Mesodermal cell (in vitro differentiated cells): ENCODE results near the gene SPDYE1.
A peak's percentile ranks its signal among the peaks of the same experiment; 100 is the strongest.
"Not testable (repeated sequence)": the region's sequence is repeated elsewhere in the genome, so short reads cannot be mapped to it uniquely, and the experiment has no call there.

Source experiments
- H3K27ac ChIP-seq: 2 replicates; pipeline ENCODE4 v1.7.0; 2013; ENCODE audit warnings: mild to moderate bottlenecking, low read depth, low read length, moderate library complexity; ENCODE audit not compliant: severe bottlenecking
- H3K36me3 ChIP-seq: 2 replicates; pipeline ENCODE4 v1.7.1; 2013; ENCODE audit warnings: mild to moderate bottlenecking, low read length, moderate library complexity; ENCODE audit not compliant: control insufficient read depth, insufficient read depth
- H3K4me1 ChIP-seq: one replicate; pipeline ENCODE4 v1.7.1; 2013; ENCODE audit warnings: mild to moderate bottlenecking, low read length; ENCODE audit not compliant: insufficient read depth, control insufficient read depth, poor library complexity, severe bottlenecking
- H3K4me3 ChIP-seq: 2 replicates; pipeline ENCODE4 v1.7.0; 2013; ENCODE audit warnings: low read length, control low read depth, mild to moderate bottlenecking; ENCODE audit not compliant: insufficient read depth, poor library complexity, severe bottlenecking; ENCODE audit errors: extremely low read depth
- H3K9me3 ChIP-seq: 2 replicates; pipeline ENCODE4 v1.7.1; 2013; ENCODE audit warnings: mild to moderate bottlenecking, low read length, moderate library complexity; ENCODE audit not compliant: control insufficient read depth
- WGBS, 2 experiments: methylation state at CpG; one replicate each; pipeline ENCODE4 v1.1.5; 2013; ENCODE audit warnings: missing lambda C conversion rate in 2 of 2; ENCODE audit not compliant: insufficient coverage in 2 of 2; 5-methylcytosine and 5-hydroxymethylcytosine counted together

The SPDYE1 gene

DNA sequence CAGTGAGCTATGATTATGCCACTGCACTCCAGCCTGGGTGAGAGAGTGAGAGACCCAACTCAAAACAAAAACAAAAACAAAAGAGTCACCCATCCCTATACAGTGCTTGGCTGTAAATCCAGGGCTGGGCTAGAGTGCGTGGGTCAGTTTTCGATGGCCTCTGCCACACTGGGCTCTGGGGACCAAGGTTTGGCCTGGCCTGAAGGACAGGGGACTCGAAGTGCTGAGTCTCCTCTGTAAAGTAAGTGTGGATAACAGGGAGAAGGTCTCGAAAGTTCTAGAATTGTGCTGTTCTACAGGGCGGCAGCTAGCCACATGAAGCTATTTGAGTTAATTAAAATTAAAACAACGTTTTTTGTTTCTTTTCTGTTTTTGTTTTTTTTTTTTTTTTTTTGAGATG, 34.3 kb downstream of the SPDYE1 start:
- no CpG with 5 or more reads among the region's 6 CpGs for WGBS, 2 experiments

DNA sequence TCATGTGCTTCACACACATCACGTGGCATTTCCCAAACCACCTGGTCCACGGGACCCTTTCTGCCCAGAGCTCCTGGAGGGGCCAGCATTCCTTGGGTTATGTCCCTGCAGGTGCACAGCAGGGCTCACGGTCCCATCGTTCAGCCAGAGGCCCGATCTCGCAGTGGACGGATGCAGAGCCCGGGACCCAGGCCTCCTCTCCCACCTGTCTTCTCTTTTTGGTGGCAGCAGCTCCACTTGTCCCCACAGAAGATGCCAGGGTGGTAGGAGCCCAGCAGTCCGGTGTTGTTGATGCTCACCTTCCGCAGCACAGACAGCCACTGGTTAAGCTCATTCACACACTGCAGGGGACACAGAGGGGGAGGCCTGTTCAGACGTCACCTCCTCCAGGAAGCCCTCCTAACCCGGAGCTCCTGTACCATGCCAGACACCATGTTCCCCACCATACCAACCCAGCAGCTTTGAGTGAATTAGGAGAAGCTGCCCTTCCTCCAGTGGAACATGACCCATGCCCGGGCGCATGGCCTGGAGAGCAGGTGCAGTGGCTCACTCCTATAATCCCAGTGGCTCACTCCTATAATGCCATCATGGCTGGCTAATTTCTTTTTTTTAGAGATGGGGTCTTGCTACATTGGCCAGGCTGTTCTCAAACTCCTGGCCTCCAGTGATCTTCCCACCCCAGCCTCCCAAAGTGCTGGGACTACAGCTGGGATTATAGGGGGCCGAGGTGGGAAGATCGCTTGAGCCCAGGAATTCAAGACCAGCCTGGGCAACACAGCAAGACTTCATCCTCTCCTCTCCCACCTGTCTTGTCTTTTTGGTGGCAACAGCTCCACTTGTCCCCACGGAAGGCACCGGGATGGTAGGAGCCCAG, 36.5 kb downstream of the SPDYE1 start:
- not testable (repeated sequence) for H3K4me3 ChIP-seq, H3K36me3 ChIP-seq, H3K4me1 ChIP-seq, H3K9me3 ChIP-seq, H3K27ac ChIP-seq
- 82 to 84% methylated on average over 4 to 7 of the region's 18 CpGs for WGBS, 2 experiments

More for the DNA sequence above, 34.3 kb downstream of the SPDYE1 start:
- not testable (repeated sequence) for H3K4me3 ChIP-seq, H3K36me3 ChIP-seq, H3K9me3 ChIP-seq, H3K27ac ChIP-seq, H3K4me1 ChIP-seq

DNA sequence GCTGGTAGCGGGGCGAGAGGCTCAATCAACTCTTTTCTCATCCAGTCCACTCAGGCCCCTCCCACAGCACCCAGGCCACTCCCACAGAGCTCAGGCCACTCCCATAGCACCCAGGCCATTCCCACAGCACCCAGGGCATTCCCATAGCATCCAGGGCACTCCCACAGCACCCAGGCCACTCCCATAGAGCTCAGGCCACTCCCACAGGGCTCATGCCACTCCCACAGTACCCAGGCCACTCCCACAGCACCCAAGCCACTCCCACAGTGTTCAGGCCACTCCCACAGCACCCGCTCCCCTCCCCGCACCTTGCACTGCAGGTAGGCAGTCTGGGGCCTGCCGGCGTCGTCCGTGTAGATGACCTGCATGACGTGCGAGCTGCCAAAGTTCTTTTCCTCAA, 38.7 kb downstream of the SPDYE1 start:
- WGBS, 2 experiments: 80% methylated on average over 1 of the region's 10 CpGs; no CpG with 5 or more reads in 1 of the 2 experiments
- H3K4me3 ChIP-seq, H3K9me3 ChIP-seq, H3K4me1 ChIP-seq, H3K27ac ChIP-seq, H3K36me3 ChIP-seq: not testable (repeated sequence)

DNA sequence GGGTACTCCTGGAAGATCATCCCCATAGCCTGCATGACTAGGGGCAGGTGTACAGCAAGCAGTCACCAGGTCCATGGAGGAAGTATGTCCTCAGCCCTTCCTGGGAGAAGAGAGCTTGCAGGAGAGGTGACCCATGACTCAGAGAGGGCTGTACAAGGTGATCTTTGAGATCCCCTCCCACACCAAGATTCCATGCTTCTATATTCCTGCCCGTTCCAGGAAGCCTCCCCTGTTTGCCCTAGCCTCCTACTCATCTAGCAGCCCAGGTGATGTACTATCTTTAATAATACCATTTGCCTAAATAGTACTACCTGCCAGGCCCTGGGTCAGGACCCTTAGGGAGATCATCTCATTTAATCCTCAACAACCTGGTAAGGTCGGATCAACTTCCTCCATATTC, 40.3 kb downstream of the SPDYE1 start:
- H3K4me3 ChIP-seq, H3K27ac ChIP-seq, H3K9me3 ChIP-seq, H3K4me1 ChIP-seq, H3K36me3 ChIP-seq: not testable (repeated sequence)
- 75 to 80% methylated on average over 1 of the region's 2 CpGs for WGBS, 2 experiments

- not testable (repeated sequence) for H3K27ac ChIP-seq, H3K4me3 ChIP-seq, H3K4me1 ChIP-seq, H3K36me3 ChIP-seq, H3K9me3 ChIP-seq
- no CpG with 5 or more reads among the region's 12 CpGs for WGBS, 2 experiments
These were observed 40.9 kb downstream of the SPDYE1 start for GRCh38 chr7:44038553-44038952.

DNA sequence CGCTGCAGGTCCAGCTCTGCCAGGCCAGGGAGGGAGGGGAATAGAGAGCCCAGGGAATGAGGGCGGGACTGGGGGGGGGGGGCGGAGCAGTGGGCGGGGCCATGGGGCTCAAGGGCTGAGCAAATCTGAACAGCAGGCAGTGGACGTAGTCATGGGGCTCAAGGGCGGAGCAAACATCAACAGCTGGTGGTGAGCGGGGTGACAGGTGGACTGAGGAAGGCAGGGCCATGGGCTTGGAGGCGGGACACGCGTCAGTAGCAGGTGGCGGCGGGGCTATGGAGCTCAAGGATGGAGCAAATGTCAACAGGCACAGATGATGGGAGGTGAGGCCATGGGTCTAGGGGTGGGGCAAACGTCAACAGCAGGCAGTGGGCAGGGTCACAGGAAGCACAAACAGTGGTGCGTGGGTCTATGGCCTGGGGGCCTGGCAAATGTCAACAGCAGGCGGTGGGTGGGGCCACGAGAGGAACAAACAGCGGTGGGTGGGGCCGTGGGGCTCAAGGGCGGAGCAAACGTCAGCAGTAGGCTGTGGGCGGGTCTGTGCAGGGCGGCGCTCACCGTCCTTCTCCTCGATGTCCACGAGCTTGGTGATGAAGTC, 41.4 kb downstream of the SPDYE1 start:
- H3K27ac ChIP-seq: not testable (repeated sequence)
- WGBS, 2 experiments: 0 to 8% methylated on average over 2 of the region's 26 CpGs

DNA sequence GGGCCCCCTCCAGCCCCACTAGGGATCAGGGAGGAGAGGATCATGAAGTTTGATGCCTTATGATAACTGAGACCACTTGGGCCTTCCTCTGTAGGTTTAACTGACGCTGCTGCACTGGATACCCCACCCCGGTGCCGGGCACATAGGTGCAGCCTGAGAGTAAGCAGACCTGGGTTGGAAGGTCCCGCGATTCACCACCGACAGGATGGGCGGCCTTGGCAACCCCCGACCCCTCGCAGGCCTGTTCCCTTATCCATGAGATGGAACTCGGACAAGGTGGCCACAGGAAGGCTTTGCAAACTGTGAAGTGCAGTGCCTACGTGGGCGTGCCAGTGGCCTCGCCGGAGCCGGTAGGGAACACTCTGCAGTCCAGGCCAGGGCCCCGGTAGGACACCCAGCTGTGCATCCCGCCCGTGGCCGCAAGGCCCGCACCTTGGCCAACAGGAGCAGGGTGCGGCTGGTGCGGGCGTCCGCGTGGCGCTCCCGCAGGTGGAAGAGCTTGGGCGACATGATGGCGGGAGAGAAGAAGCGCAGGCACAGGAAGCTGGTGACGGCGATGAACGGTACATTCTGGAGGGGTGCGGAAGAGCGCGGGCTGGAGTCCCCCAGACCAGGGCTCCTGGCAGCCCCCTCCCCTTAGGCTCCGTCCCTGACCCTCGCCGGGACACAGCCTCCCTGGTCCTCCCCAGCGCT, 42.2 kb downstream of the SPDYE1 start:
- H3K9me3 ChIP-seq, H3K36me3 ChIP-seq, H3K27ac ChIP-seq, H3K4me1 ChIP-seq: not testable (repeated sequence)
- peak overlapping the region; percentile 21 for H3K4me3 ChIP-seq
- 0% methylated on average over 2 to 3 of the region's 40 CpGs for WGBS, 2 experiments

More for the DNA sequence above, 41.4 kb downstream of the SPDYE1 start:
- not testable (repeated sequence) for H3K9me3 ChIP-seq, H3K36me3 ChIP-seq, H3K4me1 ChIP-seq
- H3K4me3 ChIP-seq: peak overlapping the region; percentile 2

DNA sequence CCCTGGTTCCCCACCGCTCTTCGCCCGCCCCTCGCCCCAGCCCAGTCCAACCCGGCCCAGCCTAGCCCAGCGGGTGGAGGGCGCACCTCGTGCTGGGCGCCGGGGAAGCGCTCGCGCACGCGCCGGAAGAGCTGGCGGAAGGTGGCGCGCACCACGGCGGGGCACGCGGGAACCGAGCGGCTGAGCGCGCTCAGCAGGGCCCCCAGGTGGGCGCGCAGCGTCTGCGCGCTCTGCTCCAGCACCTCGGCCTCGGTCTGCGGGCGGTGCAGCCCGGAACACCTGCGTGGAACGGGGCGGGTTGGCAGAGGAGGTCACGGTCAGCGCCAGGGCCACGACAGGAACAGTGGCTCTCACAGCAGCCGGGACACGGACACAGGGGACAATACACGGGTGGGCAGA, 42.8 kb downstream of the SPDYE1 start:
- not testable (repeated sequence) for H3K4me1 ChIP-seq, H3K27ac ChIP-seq, H3K36me3 ChIP-seq, H3K9me3 ChIP-seq
- WGBS, 2 experiments: 0 to 9% methylated on average over 4 to 9 of the region's 46 CpGs
- peak overlapping the region; percentile 21 for H3K4me3 ChIP-seq

DNA sequence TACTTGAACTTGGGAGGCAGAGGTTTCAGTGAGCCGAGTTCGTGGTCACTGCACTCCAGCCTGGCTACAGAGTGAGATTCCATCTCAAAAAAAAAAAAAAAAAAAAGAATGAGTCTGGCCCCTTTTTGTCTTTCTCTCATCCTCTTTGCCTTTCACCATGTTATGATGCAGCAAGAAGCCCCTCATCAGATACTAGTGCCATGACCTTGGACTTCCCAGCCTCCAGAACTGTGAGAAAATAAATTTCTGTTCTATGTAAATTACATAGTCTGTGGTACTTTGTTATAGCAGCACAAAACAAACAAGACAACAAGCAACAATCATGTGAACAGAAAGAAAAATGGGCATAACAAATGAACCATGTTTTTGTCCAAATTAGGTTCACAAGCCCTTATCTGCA, 44.5 kb downstream of the SPDYE1 start:
- no peak overlapping the region for H3K27ac ChIP-seq
- H3K4me1 ChIP-seq: peaks cover 7% of the 10 kb centered on the region
- no peak overlapping the region for H3K4me3 ChIP-seq
- peaks cover 12% of the 10 kb centered on the region for H3K36me3 ChIP-seq
- H3K9me3 ChIP-seq: no peaks in the 10 kb centered on the region
- WGBS, 2 experiments: 83 to 87% methylated on average over 2 of the region's 2 CpGs

- Histone ChIP-seq H3K9me3 (no peaks in the 10 kb centered on the region), H3K27ac (no peak overlapping the region), H3K36me3 (peaks cover 26% of the 10 kb centered on the region), H3K4me3 (peak overlapping the region; percentile 93), H3K4me1 (peaks cover 7% of the 10 kb centered on the region)
- WGBS, 2 experiments: 38 to 44% methylated on average over 7 to 8 of the region's 8 CpGs
These were observed 46.2 kb downstream of the SPDYE1 start for GRCh38 chr7:44043902-44044301.
